HepG2 (cell line): ENCODE results near the gene ATP11B. TPM values are rescaled to one million over a fixed set of nuclear protein-coding genes. Genes with fewer than 3 reads are reported as not detected.

ENCODE experiments used
- CC2D1A ChIP-seq: sonication (generic); formaldehyde crosslinking; IDR thresholded peaks from 2 replicates; pipeline ENCODE4 v1.8.1; 2023; ENCODE audit warnings: mild to moderate bottlenecking, missing genetic modification reagents
- EP300 ChIP-seq, 3 experiments: sonication (generic) in 1 of 3; formaldehyde crosslinking in 1 of 3; IDR thresholded peaks; 2 replicates each; pipeline versions ENCODE4 v1.5.1 to v1.6.1; 2011 to 2020; ENCODE audit warnings: low read depth in 2 of 3, low read length in 2 of 3, borderline replicate concordance in 1 of 3, improper control_type of control experiment in 1 of 3, mild to moderate bottlenecking in 1 of 3, missing genetic modification reagents in 1 of 3, moderate library complexity in 1 of 3
- NCOR1 ChIP-seq: fragments of 200-600 bp; sonication (generic); IDR thresholded peaks from 2 replicates; pipeline ENCODE4 v1.7.0; 2017; ENCODE audit warnings: antibody characterized with exemption, low read length, borderline replicate concordance
- SATB2 ChIP-seq: sonication (generic); formaldehyde crosslinking; IDR thresholded peaks from 2 replicates; pipeline ENCODE4 v1.5.0; 2020; ENCODE audit warnings: missing genetic modification reagents
- SKI ChIP-seq: fragments of 450-650 bp; IDR thresholded peaks from one replicate; pipeline ENCODE4 v1.6.1; 2018; ENCODE audit warnings: mild to moderate bottlenecking; ENCODE audit not compliant: partially characterized antibody
- SNAPC2 ChIP-seq: sonication (generic); formaldehyde crosslinking; IDR thresholded peaks from 2 replicates; pipeline ENCODE4 v1.8.1; 2022; ENCODE audit warnings: mild to moderate bottlenecking, missing genetic modification reagents
- SPEN ChIP-seq: sonication (generic); formaldehyde crosslinking; IDR thresholded peaks from 2 replicates; pipeline ENCODE4 v1.5.1; 2020; ENCODE audit warnings: low read depth, mild to moderate bottlenecking, missing genetic modification reagents
- SRSF4 ChIP-seq: fragments of 200-400 bp; formaldehyde crosslinking; IDR thresholded peaks from one replicate; pipeline ENCODE4 v1.6.1; 2018; ENCODE audit warnings: mild to moderate bottlenecking, low read depth, low read length, moderate library complexity; ENCODE audit not compliant: poor library complexity, severe bottlenecking
- STAG1 ChIP-seq: sonication (generic); formaldehyde crosslinking; IDR thresholded peaks from 2 replicates; pipeline ENCODE4 v1.4.0; 2020; ENCODE audit warnings: missing genetic modification reagents
- ZBTB7A ChIP-seq: sonication (generic); formaldehyde crosslinking; IDR thresholded peaks from 2 replicates; pipeline ENCODE4 v1.8.0; 2022; ENCODE audit warnings: mild to moderate bottlenecking, missing genetic modification reagents
- ZMYM2 ChIP-seq: sonication (generic); formaldehyde crosslinking; IDR thresholded peaks from 2 replicates; pipeline ENCODE4 v1.8.0; 2022; ENCODE audit warnings: mild to moderate bottlenecking, missing genetic modification reagents
- ZNF121 ChIP-seq: sonication (generic); formaldehyde crosslinking; IDR thresholded peaks from 2 replicates; pipeline ENCODE4 v1.5.0; 2020; ENCODE audit warnings: mild to moderate bottlenecking, missing genetic modification reagents
- ZNF30 ChIP-seq: sonication (generic); formaldehyde crosslinking; IDR thresholded peaks from 2 replicates; pipeline ENCODE4 v1.5.0; 2020; ENCODE audit warnings: mild to moderate bottlenecking, missing genetic modification reagents
- ZNF430 ChIP-seq: sonication (generic); formaldehyde crosslinking; IDR thresholded peaks from 2 replicates; pipeline ENCODE4 v1.9.0; 2021; ENCODE audit warnings: mild to moderate bottlenecking, missing genetic modification reagents
- ZSCAN21 ChIP-seq: sonication (generic); formaldehyde crosslinking; IDR thresholded peaks from 2 replicates; pipeline ENCODE4 v1.8.0; 2022; ENCODE audit warnings: mild to moderate bottlenecking, missing genetic modification reagents, moderate library complexity, borderline replicate concordance
- ZSCAN25 ChIP-seq: sonication (generic); formaldehyde crosslinking; IDR thresholded peaks from 2 replicates; pipeline ENCODE4 v1.8.0; 2022; ENCODE audit warnings: mild to moderate bottlenecking, missing genetic modification reagents
- polyA plus RNA-seq, 8 experiments: library from polyadenylated mRNA; depleted of rRNA in 3 of 8; stranded (reverse) in 7 of 8; unstranded in 1 of 8; fragments of >200 nt; fragmentation: Illumina TruSeq in 4 of 8; extraction: Trizol in 4 of 8; gene quantifications; 2 replicates each; pipeline versions ENCODE4 v1.2.1 to v1.2.3, GENCODE V29; 2011 to 2016; ENCODE audit warnings: low read depth in 4 of 8, missing spikeins in 1 of 8, mixed read lengths in 1 of 8; ENCODE audit not compliant: insufficient read depth in 1 of 8
- total RNA-seq, 5 experiments: library from RNA; depleted of rRNA; stranded (reverse); fragments of >200 nt; fragmentation: Illumina TruSeq; extraction: Trizol; gene quantifications; 2 replicates each; pipeline ENCODE4 v1.2.3, GENCODE V29; 2016; ENCODE audit warnings: low read depth in 1 of 5
- TF ChIP-seq, protein P1 (sequence below): sonication (generic); formaldehyde crosslinking; IDR thresholded peaks from 2 replicates; pipeline ENCODE4 v1.8.1; 2023; ENCODE audit warnings: mild to moderate bottlenecking, inconsistent platforms, moderate library complexity, missing genetic modification reagents, borderline replicate concordance
- TF ChIP-seq, protein P2 (sequence below): sonication (generic); formaldehyde crosslinking; IDR thresholded peaks from 2 replicates; pipeline ENCODE4 v1.5.0; 2020; ENCODE audit warnings: mild to moderate bottlenecking, missing genetic modification reagents, borderline replicate concordance
- TF ChIP-seq, protein P3 (sequence below): fragments of 450-650 bp; IDR thresholded peaks from 2 replicates; pipeline ENCODE4 v1.6.1; 2017
- TF ChIP-seq, protein P4 (sequence below): sonication (generic); formaldehyde crosslinking; IDR thresholded peaks from 2 replicates; pipeline ENCODE4 v1.4.0; 2020; ENCODE audit warnings: missing genetic modification reagents, mild to moderate bottlenecking, borderline replicate concordance
- TF ChIP-seq, protein P5 (sequence below): fragments of 450-650 bp; IDR thresholded peaks from 2 replicates; pipeline ENCODE4 v1.6.1; 2017; ENCODE audit warnings: mild to moderate bottlenecking

ATP11B gene
- total and polyA plus RNA-seq, 2 of the 13 experiments (the other 11 are each of a cell fraction or from before 2014, with no cell fraction given), result 10.1 to 22.9 TPM

DNA sequence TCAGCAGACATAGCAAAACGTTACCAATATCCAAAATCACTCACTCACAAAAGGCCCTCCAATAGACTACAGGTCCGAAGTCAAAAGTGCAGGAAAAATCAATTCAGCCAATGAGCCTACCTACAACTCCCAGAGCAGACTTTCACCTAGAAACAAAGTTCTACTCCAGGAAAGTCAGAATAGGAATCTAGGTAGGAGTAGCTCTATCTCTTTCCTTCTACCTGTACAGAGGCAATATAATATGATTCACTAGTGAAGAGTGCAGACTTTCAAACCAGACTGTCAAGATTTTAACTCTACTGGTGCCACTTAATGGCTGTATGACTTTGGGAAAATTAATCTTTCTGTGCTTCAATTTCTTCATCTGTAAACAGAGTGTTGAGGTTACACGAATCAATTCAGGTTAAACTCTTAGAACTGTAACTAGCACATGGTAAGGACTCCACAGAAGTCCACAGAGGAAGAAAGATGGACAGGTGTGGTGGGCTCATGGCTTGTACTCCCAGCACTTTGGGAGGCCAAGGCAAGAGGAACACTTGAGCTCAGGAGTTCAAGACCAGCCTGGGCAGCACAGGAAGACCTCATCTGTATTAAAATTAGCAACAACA is 177.6 kb downstream of the ATP11B start (continued):
- no peak for TF ChIP-seq ZNF121 (CRISPR knock-in tag)
- TF ChIP-seq ZSCAN21 (CRISPR knock-in tag), result no peak
- TF ChIP-seq, protein P1, sequence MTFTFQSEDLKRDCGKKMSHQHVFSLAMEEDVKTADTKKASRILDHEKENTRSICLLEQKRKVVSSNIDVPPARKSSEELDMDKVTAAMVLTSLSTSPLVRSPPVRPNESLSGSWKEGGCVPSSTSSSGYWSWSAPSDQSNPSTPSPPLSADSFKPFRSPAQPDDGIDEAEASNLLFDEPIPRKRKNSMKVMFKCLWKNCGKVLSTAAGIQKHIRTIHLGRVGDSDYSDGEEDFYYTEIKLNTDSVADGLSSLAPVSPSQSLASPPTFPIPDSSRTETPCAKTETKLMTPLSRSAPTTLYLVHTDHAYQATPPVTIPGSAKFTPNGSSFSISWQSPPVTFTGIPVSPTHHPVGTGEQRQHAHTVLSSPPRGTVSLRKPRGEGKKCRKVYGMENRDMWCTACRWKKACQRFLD (CRISPR knock-in tag), result no peak
- no peak for TF ChIP-seq SRSF4
- no peak for TF ChIP-seq SPEN (CRISPR knock-in tag)
- TF ChIP-seq SATB2 (CRISPR knock-in tag), result no peak
- no peak for TF ChIP-seq STAG1 (CRISPR knock-in tag)
- no peak for TF ChIP-seq SNAPC2 (CRISPR knock-in tag)
- no peak for TF ChIP-seq CC2D1A
- TF ChIP-seq, protein P2, sequence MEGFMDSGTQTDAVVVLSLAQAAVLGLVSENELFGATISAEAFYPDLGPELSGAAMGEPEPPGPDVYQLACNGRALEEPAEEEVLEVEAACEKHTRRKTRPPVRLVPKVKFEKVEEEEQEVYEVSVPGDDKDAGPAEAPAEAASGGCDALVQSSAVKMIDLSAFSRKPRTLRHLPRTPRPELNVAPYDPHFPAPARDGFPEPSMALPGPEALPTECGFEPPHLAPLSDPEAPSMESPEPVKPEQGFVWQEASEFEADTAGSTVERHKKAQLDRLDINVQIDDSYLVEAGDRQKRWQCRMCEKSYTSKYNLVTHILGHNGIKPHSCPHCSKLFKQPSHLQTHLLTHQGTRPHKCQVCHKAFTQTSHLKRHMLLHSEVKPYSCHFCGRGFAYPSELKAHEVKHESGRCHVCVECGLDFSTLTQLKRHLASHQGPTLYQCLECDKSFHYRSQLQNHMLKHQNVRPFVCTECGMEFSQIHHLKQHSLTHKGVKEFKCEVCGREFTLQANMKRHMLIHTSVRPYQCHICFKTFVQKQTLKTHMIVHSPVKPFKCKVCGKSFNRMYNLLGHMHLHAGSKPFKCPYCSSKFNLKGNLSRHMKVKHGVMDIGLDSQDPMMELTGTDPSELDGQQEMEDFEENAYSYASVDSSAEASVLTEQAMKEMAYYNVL (CRISPR knock-in tag), result no peak
- TF ChIP-seq, protein P3, sequence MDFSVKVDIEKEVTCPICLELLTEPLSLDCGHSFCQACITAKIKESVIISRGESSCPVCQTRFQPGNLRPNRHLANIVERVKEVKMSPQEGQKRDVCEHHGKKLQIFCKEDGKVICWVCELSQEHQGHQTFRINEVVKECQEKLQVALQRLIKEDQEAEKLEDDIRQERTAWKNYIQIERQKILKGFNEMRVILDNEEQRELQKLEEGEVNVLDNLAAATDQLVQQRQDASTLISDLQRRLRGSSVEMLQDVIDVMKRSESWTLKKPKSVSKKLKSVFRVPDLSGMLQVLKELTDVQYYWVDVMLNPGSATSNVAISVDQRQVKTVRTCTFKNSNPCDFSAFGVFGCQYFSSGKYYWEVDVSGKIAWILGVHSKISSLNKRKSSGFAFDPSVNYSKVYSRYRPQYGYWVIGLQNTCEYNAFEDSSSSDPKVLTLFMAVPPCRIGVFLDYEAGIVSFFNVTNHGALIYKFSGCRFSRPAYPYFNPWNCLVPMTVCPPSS, result no peak
- TF ChIP-seq NCOR1, result peak; percentile 90
- TF ChIP-seq ZNF30 (CRISPR knock-in tag), result no peak
- 0 out of 2 replicates have a peak, but pooled peaks have one; percentile 21 for TF ChIP-seq ZMYM2 (CRISPR knock-in tag)
- no peak for TF ChIP-seq SKI
- peak in 1 of 2 experiments; percentile 8; a peak in 1 of 4 replicates for TF ChIP-seq EP300 (IDR thresholded peaks at IDR 0.05; ENCODE audit: low read depth in 2 of 2, low read length in 2 of 2)
- TF ChIP-seq EP300 (CRISPR knock-in tag; IDR thresholded peaks at IDR 0.05; ENCODE audit: borderline replicate concordance), result no peak
- TF ChIP-seq, protein P4, sequence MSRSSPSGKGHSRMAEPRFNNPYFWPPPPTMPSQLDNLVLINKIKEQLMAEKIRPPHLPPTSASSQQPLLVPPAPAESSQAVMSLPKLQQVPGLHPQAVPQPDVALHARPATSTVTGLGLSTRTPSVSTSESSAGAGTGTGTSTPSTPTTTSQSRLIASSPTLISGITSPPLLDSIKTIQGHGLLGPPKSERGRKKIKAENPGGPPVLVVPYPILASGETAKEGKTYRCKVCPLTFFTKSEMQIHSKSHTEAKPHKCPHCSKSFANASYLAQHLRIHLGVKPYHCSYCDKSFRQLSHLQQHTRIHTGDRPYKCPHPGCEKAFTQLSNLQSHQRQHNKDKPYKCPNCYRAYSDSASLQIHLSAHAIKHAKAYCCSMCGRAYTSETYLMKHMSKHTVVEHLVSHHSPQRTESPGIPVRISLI (CRISPR knock-in tag), result no peak
- no peak for TF ChIP-seq ZSCAN25
- TF ChIP-seq ZBTB7A (CRISPR knock-in tag), result no peak
- TF ChIP-seq, protein P5, sequence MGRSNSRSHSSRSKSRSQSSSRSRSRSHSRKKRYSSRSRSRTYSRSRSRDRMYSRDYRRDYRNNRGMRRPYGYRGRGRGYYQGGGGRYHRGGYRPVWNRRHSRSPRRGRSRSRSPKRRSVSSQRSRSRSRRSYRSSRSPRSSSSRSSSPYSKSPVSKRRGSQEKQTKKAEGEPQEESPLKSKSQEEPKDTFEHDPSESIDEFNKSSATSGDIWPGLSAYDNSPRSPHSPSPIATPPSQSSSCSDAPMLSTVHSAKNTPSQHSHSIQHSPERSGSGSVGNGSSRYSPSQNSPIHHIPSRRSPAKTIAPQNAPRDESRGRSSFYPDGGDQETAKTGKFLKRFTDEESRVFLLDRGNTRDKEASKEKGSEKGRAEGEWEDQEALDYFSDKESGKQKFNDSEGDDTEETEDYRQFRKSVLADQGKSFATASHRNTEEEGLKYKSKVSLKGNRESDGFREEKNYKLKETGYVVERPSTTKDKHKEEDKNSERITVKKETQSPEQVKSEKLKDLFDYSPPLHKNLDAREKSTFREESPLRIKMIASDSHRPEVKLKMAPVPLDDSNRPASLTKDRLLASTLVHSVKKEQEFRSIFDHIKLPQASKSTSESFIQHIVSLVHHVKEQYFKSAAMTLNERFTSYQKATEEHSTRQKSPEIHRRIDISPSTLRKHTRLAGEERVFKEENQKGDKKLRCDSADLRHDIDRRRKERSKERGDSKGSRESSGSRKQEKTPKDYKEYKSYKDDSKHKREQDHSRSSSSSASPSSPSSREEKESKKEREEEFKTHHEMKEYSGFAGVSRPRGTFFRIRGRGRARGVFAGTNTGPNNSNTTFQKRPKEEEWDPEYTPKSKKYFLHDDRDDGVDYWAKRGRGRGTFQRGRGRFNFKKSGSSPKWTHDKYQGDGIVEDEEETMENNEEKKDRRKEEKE, result no peak
- no peak for TF ChIP-seq ZNF430
